Measurements from ENCODE around the gene BUD31. TPM values are rescaled to one million over a fixed set of nuclear protein-coding genes. Genes with fewer than 3 reads are reported as not detected.
A peak's percentile ranks its signal among the peaks of the same experiment; 100 is the strongest.
"Not testable (repeated sequence)": the region's sequence is repeated elsewhere in the genome, so short reads cannot be mapped to it uniquely, and the experiment has no call there.

BUD31 gene
- total RNA-seq, 2 donors from 2014 or later, result 96.1 to 138 TPM

GRCh38 chr7:99387239-99387635, 21.5 kb upstream of the BUD31 start:
- not testable (repeated sequence) for ATAC-seq (replicated peaks); H3K27me3 Mint-ChIP-seq; H3K4me1 Mint-ChIP-seq; H3K27ac Mint-ChIP-seq; H3K9me3 Mint-ChIP-seq; H3K4me3 Mint-ChIP-seq
- H3K36me3 Mint-ChIP-seq (ENCODE audit: low read depth), result peaks cover 94% of the 10 kb centered on the region

- Mint-ChIP-seq H3K27me3 (no peaks in the 10 kb centered on the region), H3K9me3 (no peaks in the 10 kb centered on the region), H3K4me1 (peaks cover 9% of the 10 kb centered on the region), H3K27ac (no peak overlapping the region), H3K36me3 (ENCODE audit: low read depth) (peaks cover 99% of the 10 kb centered on the region), H3K4me3 (no peak overlapping the region)
- ATAC-seq (replicated peaks), result no peak
Measured at GRCh38 chr7:99387912-99388311, 20.9 kb upstream of the BUD31 start.

- Mint-ChIP-seq H3K36me3 (ENCODE audit: low read depth) (peaks cover 100% of the 10 kb centered on the region), H3K9me3 (no peaks in the 10 kb centered on the region), H3K4me1 (no peaks in the 10 kb centered on the region), H3K27me3 (no peaks in the 10 kb centered on the region), H3K27ac (no peak overlapping the region), H3K4me3 (no peak overlapping the region)
- no peak for ATAC-seq (replicated peaks)
Measured at GRCh38 chr7:99389772-99390171, 19.0 kb upstream of the BUD31 start.

GRCh38 chr7:99390941-99391602, 17.7 kb upstream of the BUD31 start:
- Mint-ChIP-seq H3K4me1 (no peaks in the 10 kb centered on the region), H3K4me3 (peak overlapping the region; percentile 57), H3K27ac (no peak overlapping the region), H3K27me3 (no peaks in the 10 kb centered on the region), H3K36me3 (ENCODE audit: low read depth) (peaks cover 100% of the 10 kb centered on the region), H3K9me3 (no peaks in the 10 kb centered on the region)
- no peak for ATAC-seq (replicated peaks)

DNA sequence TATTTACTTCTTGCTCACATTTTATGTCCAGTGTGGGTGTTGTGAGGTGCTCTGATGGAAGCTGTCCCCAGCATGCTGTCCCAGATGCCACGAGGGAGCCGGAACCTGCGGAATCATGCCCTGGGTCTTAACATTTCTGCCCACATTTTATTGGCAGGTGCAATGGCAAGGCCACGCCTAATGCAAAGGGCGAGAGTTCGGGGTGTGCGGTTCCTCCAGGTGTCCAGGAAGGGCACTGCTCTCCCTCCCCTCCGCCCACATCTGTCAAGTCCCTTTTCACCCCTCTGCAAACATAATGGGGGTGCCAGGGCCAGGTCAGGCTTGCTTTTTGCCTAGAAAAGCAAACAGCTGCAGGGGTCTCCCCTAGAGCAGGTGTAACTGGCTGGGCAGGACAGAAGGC, 16.7 kb upstream of the BUD31 start:
- H3K9me3 Mint-ChIP-seq, result no peaks in the 10 kb centered on the region
- H3K27ac Mint-ChIP-seq, result peak overlapping the region; percentile 48
- no peaks in the 10 kb centered on the region for H3K4me1 Mint-ChIP-seq
- no peaks in the 10 kb centered on the region for H3K27me3 Mint-ChIP-seq
- no peak for ATAC-seq (replicated peaks)
- peak overlapping the region; percentile 57 for H3K4me3 Mint-ChIP-seq
- peaks cover 100% of the 10 kb centered on the region for H3K36me3 Mint-ChIP-seq (ENCODE audit: low read depth)

DNA sequence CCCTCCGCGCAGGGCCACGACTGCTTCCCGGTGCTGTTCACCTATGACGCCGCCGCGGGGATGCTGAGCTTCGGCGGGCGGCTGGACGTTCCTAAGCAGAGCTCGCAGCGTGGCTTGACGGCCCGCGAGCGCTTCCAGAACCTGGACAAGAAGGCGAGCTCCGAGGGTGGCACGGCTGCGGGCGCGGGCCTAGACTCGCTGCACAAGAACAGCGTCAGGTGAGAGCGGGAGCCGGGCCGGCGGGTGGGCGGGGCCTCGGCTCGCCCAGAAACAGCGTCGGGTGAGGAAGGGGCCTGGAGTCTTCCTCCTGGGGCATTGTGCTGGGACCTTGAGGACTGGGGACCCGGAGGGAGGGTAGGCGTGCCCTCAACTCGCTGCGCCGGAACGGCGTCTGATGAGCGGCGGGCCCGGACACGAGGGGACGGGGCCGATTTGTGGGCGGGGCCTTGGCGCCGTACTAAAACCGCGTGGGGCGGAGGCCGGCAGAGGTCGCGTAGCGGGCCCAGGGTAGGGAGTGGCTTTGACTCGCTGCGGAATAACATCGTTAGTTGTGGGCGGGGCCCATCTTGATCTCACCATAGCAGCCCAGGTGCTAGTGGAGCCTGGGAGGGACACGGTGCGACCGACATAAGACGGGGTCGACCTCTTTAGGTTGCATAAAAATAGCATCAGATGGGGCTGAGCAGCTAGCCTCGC, 16.0 kb upstream of the BUD31 start:
- ATAC-seq (replicated peaks), result peak; percentile 86
- H3K4me1 Mint-ChIP-seq, result peaks cover 2% of the 10 kb centered on the region
- peaks cover 100% of the 10 kb centered on the region for H3K36me3 Mint-ChIP-seq (ENCODE audit: low read depth)
- H3K27me3 Mint-ChIP-seq, result no peaks in the 10 kb centered on the region
- peak overlapping the region; percentile 57 for H3K4me3 Mint-ChIP-seq
- no peaks in the 10 kb centered on the region for H3K9me3 Mint-ChIP-seq
- H3K27ac Mint-ChIP-seq, result peak overlapping the region; percentile 65

- Mint-ChIP-seq H3K4me3 (peak overlapping the region; percentile 57), H3K27ac (peak overlapping the region; percentile 65), H3K36me3 (ENCODE audit: low read depth) (peaks cover 100% of the 10 kb centered on the region), H3K9me3 (no peaks in the 10 kb centered on the region), H3K4me1 (peaks cover 9% of the 10 kb centered on the region), H3K27me3 (no peaks in the 10 kb centered on the region)
- ATAC-seq (replicated peaks), result no peak
Measured at GRCh38 chr7:99393355-99394187, 15.2 kb upstream of the BUD31 start.

DNA sequence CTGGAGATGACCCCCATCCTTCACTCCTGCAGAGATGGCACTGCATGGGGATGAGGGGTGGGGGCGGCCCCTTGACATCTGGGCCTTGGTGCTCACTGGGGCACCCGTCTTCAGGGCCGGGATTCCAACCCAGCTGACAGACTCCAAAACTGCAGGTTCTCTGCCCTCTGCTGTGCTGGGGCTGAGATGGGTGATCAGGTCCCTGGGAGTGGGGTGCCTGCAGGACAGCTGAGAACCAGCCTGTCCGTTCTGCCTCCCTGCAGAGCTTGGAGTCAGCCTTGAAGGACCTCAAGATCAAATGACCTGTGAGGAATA, 14.6 kb upstream of the BUD31 start:
- Mint-ChIP-seq H3K27ac (peak overlapping the region; percentile 65), H3K4me3 (peak overlapping the region; percentile 57), H3K4me1 (peaks cover 13% of the 10 kb centered on the region), H3K36me3 (ENCODE audit: low read depth) (peaks cover 100% of the 10 kb centered on the region), H3K27me3 (no peaks in the 10 kb centered on the region), H3K9me3 (no peaks in the 10 kb centered on the region)
- ATAC-seq (replicated peaks), result no peak

GRCh38 chr7:99395616-99396327, 13.0 kb upstream of the BUD31 start:
- no peaks in the 10 kb centered on the region for H3K9me3 Mint-ChIP-seq
- H3K36me3 Mint-ChIP-seq (ENCODE audit: low read depth), result peaks cover 100% of the 10 kb centered on the region
- no peak overlapping the region for H3K4me3 Mint-ChIP-seq
- ATAC-seq (replicated peaks), result no peak
- peaks cover 14% of the 10 kb centered on the region for H3K4me1 Mint-ChIP-seq
- no peaks in the 10 kb centered on the region for H3K27me3 Mint-ChIP-seq
- no peak overlapping the region for H3K27ac Mint-ChIP-seq

DNA sequence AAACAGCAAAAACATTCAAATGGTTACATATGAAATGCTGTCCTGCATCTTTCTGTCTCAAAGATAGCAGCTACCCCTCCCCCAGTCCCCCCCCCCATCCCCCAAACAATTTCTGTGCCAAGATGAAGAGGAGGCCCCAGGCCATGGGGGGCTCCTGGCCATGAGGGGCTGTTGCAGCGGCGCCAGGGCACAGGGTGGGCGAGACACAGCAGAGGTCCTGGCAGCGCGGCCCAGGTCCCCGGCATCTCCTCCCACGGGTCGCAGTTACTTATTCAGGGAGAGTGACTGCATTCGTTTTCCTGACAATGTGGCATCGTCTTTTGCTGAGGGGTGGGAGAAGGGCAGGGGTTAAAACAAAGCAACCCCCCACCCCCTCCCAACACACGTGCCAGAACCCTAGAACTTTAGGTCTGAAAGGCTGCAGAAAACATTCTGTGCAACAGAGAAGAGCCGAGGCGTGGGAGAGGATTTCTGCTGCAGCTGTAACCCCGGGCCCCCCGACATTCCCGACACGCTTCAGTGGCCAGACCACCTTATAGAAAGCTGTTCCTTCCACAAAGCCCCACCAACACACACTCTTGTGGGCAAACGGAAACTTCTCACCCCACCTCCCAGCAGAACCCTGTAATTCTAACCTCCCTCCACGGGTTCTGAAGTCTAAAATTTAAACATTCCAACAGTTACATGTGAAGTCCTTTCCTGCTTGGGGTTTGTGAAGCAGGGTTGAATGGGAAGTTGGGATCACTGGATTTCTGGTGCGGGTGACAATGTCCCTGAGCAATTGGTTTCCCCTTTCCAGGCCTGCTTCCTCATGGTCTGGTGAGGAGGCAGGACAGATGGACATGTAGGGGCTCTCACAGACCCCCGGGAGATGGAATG, 12.1 kb upstream of the BUD31 start:
- H3K4me1 Mint-ChIP-seq, result peaks cover 18% of the 10 kb centered on the region
- no peaks in the 10 kb centered on the region for H3K27me3 Mint-ChIP-seq
- no peak overlapping the region for H3K4me3 Mint-ChIP-seq
- H3K27ac Mint-ChIP-seq, result peak overlapping the region; percentile 95
- no peaks in the 10 kb centered on the region for H3K9me3 Mint-ChIP-seq
- ATAC-seq (replicated peaks), result no peak
- peaks cover 100% of the 10 kb centered on the region for H3K36me3 Mint-ChIP-seq (ENCODE audit: low read depth)

GRCh38 chr7:99397297-99397983, 11.3 kb upstream of the BUD31 start:
- H3K27ac Mint-ChIP-seq, result peak overlapping the region; percentile 95
- ATAC-seq (replicated peaks), result no peak
- no peaks in the 10 kb centered on the region for H3K27me3 Mint-ChIP-seq
- peaks cover 100% of the 10 kb centered on the region for H3K36me3 Mint-ChIP-seq (ENCODE audit: low read depth)
- peaks cover 18% of the 10 kb centered on the region for H3K4me1 Mint-ChIP-seq
- no peaks in the 10 kb centered on the region for H3K9me3 Mint-ChIP-seq
- H3K4me3 Mint-ChIP-seq, result no peak overlapping the region

- Mint-ChIP-seq H3K4me3 (no peak overlapping the region), H3K9me3 (no peaks in the 10 kb centered on the region), H3K36me3 (ENCODE audit: low read depth) (peaks cover 100% of the 10 kb centered on the region), H3K4me1 (peaks cover 26% of the 10 kb centered on the region), H3K27me3 (no peaks in the 10 kb centered on the region), H3K27ac (peak overlapping the region; percentile 95)
- peak; percentile 12 for ATAC-seq (replicated peaks)
Measured at GRCh38 chr7:99398891-99399445, 9.8 kb upstream of the BUD31 start.

- H3K9me3 Mint-ChIP-seq, result no peaks in the 10 kb centered on the region
- no peaks in the 10 kb centered on the region for H3K27me3 Mint-ChIP-seq
- peaks cover 100% of the 10 kb centered on the region for H3K36me3 Mint-ChIP-seq (ENCODE audit: low read depth)
- peak overlapping the region; percentile 95 for H3K27ac Mint-ChIP-seq
- ATAC-seq (replicated peaks), result no peak
- H3K4me3 Mint-ChIP-seq, result no peak overlapping the region
- peaks cover 30% of the 10 kb centered on the region for H3K4me1 Mint-ChIP-seq
Measured at GRCh38 chr7:99399597-99399996, 9.2 kb upstream of the BUD31 start.
